ENCODE results near the gene TAC1.

DNA sequence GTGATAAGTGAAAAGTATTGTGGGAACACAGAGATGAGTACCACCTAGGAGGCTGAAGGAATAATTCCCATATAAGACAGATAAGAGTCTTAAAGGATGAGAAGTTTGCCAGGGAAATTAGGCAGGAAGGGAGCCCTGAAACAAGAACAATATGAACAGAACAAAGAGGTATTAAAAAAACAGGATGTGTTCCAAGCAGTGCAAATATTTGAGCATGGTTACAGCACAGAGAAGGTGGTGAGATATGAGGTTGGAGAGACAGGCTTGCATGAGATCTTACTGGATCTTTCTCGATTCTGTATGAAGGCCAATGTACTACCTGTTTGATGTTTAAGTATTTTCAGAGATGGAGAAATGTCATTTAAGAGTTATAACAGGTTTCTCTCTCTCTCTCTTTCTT is 20.3 kb downstream of the TAC1 start:
- TF ChIP-seq, protein P1, sequence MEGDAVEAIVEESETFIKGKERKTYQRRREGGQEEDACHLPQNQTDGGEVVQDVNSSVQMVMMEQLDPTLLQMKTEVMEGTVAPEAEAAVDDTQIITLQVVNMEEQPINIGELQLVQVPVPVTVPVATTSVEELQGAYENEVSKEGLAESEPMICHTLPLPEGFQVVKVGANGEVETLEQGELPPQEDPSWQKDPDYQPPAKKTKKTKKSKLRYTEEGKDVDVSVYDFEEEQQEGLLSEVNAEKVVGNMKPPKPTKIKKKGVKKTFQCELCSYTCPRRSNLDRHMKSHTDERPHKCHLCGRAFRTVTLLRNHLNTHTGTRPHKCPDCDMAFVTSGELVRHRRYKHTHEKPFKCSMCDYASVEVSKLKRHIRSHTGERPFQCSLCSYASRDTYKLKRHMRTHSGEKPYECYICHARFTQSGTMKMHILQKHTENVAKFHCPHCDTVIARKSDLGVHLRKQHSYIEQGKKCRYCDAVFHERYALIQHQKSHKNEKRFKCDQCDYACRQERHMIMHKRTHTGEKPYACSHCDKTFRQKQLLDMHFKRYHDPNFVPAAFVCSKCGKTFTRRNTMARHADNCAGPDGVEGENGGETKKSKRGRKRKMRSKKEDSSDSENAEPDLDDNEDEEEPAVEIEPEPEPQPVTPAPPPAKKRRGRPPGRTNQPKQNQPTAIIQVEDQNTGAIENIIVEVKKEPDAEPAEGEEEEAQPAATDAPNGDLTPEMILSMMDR (IDR thresholded peaks at IDR 0.05), result no peak
- TF ChIP-seq ZFX (IDR thresholded peaks at IDR 0.05; ENCODE audit: borderline replicate concordance), result no peak
